Activated CD4-positive, alpha-beta T cell treated with anti-CD3 and anti-CD28 coated beads, Interleukin-2, amount 10 ng/mL, durations not matched to agents 24 days and 14 days (primary cell): ENCODE data around the gene ALK. TPM values are rescaled to one million over a fixed set of nuclear protein-coding genes. Genes with fewer than 3 reads are reported as not detected.

Experiments used
- DNase-seq: peaks from one replicate; pipeline ENCODE4 v3.0.0; 2022
- H3K27ac Mint-ChIP-seq: one replicate; pipeline ENCODE4 v1.8.0; 2022; ENCODE audit warnings: mild to moderate bottlenecking, mixed read lengths
- H3K27me3 Mint-ChIP-seq: one replicate; pipeline ENCODE4 v1.8.0; 2022; ENCODE audit warnings: mixed read lengths
- H3K36me3 Mint-ChIP-seq: one replicate; pipeline ENCODE4 v1.8.0; 2022; ENCODE audit warnings: low read depth, mild to moderate bottlenecking, mixed read lengths
- H3K4me1 Mint-ChIP-seq: one replicate; pipeline ENCODE4 v1.8.0; 2021; ENCODE audit warnings: mixed read lengths
- H3K4me3 Mint-ChIP-seq: one replicate; pipeline ENCODE4 v1.8.0; 2022; ENCODE audit warnings: mild to moderate bottlenecking, moderate library complexity, mixed read lengths
- H3K9me3 Mint-ChIP-seq: one replicate; pipeline ENCODE4 v1.8.0; 2021; ENCODE audit warnings: mixed read lengths
- intact Hi-C: fragments of 100-400 bp; cut with micrococcal nuclease; formaldehyde crosslinking; loops from one replicate; pipeline ENCODE4 v1.15.1; 2023
- total RNA-seq: library from RNA; stranded (reverse); gene quantifications from 2 replicates; pipeline ENCODE4 v1.2.3, GENCODE V29; 2022

The ALK gene
- total RNA-seq, 1 donor from 2014 or later: not detected

DNA sequence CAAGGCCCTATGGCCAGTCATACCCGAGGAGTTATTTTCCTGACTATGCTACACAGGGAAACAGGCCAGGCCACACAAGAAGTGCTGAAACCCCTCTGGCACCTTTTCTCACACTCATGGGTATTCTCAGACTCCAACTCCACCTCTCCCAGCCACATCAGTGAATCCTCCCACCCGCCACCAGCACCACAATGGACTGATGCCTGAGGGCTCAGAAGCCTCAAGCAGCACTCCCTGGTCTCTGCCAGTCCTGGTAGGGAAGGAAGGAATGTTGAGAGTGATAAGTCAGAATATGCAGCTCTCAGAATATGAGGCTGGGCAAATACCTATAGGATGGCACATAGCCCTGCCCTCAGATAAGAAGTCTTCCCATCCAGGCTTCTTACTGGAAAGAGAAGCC, 391.1 kb downstream of the ALK start:
- Mint-ChIP-seq H3K27ac (no peak overlapping the region), H3K4me1 (peaks cover 6% of the 10 kb centered on the region), H3K4me3 (no peak overlapping the region), H3K9me3 (no peaks in the 10 kb centered on the region), H3K36me3 (no peaks in the 10 kb centered on the region), H3K27me3 (peaks cover 11% of the 10 kb centered on the region)
- no peak for DNase-seq
- intact Hi-C loops: no loop called here

DNA sequence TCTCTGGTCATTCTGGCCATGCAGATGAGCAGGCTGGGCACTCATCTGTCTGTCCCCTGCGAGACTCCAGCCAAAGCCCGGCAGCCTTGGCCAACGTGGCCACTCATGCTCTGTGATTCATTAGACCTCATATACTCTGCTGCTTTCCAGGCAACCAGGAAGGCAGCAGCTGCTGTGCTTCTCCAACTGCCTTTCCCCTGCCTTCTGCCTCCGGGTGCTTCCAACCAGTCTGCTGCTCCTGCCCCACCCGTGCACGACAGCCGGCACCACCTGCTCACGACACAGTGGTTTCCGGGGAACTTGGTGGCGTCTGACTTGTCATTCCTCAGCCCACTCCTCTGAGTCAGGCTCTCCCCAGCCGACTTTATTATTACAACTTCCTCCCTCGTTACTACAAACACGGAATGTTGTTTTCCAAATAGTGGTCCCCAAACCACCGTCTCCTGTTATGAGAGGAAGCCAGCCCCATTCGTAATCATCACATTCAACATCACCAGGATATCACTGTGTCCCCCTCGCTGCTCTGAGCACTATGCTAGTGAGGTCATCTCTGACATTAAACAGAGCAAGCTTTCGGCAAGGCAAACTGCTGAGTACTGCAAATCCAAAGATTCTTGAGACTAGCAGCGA, 392.4 kb downstream of the ALK start:
- Mint-ChIP-seq H3K36me3 (no peaks in the 10 kb centered on the region), H3K9me3 (no peaks in the 10 kb centered on the region), H3K27ac (peak overlapping the region; percentile 42), H3K27me3 (peaks cover 11% of the 10 kb centered on the region), H3K4me1 (peaks cover 6% of the 10 kb centered on the region), H3K4me3 (peak overlapping the region; percentile 4)
- no peak for DNase-seq
- intact Hi-C loops: no loop called here

DNA sequence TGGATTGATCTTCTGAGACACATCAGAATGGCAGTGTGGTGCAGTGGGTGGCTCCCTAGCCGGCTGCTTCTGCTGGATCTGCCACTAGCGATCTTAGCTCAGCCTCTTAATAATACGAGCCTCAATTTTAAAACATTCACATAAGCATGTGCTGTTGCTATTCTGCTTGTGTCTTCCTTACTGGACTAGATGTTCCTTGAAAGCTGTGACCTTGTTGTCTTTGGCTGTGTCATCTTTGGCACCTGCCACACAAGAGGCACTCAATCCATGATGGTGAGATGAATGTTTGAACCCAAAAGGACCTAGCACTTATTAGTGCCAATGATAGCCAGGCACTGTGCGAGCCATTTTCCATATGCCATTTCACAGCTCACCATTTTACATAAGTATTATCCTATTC, 393.0 kb downstream of the ALK start:
- Mint-ChIP-seq H3K9me3 (no peaks in the 10 kb centered on the region), H3K27me3 (peaks cover 7% of the 10 kb centered on the region)
- DNase-seq: no peak

DNA sequence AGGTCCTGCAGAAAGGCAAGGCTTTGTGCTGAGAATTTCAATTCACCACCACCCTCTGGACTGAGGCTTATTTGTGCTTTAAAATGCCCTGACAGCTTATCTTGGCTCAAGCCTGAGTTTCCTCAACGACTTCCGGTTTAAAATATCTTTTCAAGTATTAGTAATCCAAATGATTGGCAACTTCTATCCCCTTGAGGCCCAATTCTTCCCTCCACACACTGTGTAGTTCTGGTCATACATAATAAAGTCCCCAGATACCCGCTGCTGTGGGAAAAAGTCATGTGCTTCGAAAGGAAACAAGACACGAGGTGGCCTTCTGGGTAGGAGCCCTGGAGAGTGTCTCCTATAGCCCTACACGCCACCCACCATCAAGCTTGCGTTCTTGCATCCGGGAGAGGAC, 393.4 kb downstream of the ALK start:
- intact Hi-C loops: no loop called here
- Mint-ChIP-seq H3K9me3 (no peaks in the 10 kb centered on the region), H3K36me3 (no peaks in the 10 kb centered on the region), H3K27me3 (peaks cover 5% of the 10 kb centered on the region), H3K27ac (no peak overlapping the region), H3K4me3 (no peak overlapping the region), H3K4me1 (peaks cover 6% of the 10 kb centered on the region)
- no peak for DNase-seq

More for the DNA sequence above, 393.0 kb downstream of the ALK start:
- no peak overlapping the region for H3K27ac Mint-ChIP-seq
- H3K4me1 Mint-ChIP-seq: peaks cover 6% of the 10 kb centered on the region
- H3K36me3 Mint-ChIP-seq: no peaks in the 10 kb centered on the region
- H3K4me3 Mint-ChIP-seq: no peak overlapping the region
- intact Hi-C loops: no loop called here

DNA sequence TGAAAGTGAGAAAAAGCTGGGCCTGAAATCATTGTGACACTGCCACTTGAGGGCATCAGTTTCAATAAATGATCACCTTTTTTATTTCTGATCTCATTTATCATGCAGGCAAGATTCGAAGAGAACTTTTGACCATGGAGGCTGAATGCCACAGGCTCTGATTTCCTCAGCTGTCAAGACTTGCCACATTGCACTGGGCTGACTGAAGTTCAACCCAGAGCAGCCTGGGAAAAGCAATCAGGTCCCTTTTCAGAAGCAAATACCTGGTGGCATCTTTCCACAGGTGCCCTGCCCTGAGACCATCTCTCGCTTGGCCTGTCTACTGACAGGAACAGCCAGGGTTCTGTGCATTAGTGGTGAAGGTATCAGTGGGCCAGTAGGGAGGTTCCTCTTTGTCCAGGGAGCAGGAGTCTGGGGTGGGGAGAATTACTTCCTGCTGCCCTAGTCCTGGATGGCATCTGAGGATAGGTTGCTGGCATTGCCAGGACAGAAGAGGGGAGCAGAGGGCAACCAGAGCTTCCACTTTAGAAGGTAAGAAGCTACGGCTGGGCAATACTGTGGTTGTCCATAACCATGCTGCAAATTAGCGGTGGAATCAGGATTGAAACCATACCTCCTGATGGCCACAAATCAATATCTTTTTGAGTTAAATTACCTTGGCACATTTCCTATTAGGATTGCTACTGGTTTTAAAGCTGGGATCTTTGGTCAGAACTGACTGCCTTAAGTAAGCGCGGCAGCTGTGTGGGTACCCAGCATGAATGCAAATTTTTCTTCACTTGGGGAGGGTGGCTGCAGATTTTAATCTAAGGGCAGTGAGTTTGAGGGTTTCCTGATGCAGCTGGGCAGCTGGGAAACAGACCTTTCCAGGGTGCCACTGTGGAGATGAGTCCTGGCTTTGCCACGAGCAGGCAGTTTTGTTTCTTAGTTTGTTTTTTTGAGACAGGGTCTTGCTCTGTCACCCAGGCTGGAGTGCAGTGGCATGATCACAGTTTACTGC, 394.5 kb downstream of the ALK start:
- H3K27ac Mint-ChIP-seq: no peak overlapping the region
- H3K27me3 Mint-ChIP-seq: peaks cover 5% of the 10 kb centered on the region
- intact Hi-C loops: no loop called here
- no peaks in the 10 kb centered on the region for H3K36me3 Mint-ChIP-seq
- H3K4me1 Mint-ChIP-seq: peaks cover 6% of the 10 kb centered on the region
- DNase-seq: no peak
- no peaks in the 10 kb centered on the region for H3K9me3 Mint-ChIP-seq
- H3K4me3 Mint-ChIP-seq: no peak overlapping the region

DNA sequence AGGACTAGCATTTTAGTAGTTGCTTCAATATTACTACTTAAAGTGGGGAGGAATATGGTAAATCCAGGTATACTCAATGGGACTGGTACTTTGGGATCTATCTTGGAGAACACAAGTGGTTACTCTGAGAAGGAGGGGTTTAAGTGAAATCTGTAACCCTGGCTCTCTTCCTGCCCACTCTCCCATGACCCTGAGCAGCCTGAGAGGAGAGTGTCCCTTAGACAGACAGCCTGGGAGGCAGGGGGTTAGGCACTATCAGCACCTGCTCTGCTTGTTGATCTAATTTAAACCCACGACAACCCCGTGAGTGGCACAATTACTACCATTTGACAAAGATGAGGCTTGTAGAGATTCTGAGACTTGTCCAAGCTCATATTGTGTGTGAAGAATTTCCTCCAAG, 395.5 kb downstream of the ALK start:
- no peak for DNase-seq
- Mint-ChIP-seq H3K27me3 (peaks cover 5% of the 10 kb centered on the region), H3K27ac (no peak overlapping the region), H3K9me3 (no peaks in the 10 kb centered on the region), H3K4me1 (peaks cover 6% of the 10 kb centered on the region), H3K36me3 (no peaks in the 10 kb centered on the region), H3K4me3 (no peak overlapping the region)
- intact Hi-C loops: no loop called here

DNA sequence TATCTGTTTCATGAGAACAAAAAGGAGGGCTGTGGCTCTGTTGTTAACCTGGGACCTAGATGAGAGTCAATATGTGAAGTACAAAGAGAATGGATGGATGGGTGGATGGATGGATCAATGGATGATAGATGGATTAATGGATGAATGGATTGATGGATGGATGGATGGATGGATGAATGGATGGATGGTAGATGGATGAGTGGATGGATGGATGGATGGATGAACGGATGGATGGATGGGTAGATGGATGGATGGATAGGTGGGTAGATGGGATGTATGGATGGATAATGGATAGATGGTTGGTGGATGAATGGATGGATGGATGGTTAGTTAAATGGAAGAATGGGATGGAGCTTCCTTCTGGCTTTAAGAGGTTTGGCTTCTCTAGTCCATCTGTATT, 396.7 kb downstream of the ALK start:
- peaks cover 5% of the 10 kb centered on the region for H3K27me3 Mint-ChIP-seq
- DNase-seq: no peak
- intact Hi-C loops: no loop called here

DNA sequence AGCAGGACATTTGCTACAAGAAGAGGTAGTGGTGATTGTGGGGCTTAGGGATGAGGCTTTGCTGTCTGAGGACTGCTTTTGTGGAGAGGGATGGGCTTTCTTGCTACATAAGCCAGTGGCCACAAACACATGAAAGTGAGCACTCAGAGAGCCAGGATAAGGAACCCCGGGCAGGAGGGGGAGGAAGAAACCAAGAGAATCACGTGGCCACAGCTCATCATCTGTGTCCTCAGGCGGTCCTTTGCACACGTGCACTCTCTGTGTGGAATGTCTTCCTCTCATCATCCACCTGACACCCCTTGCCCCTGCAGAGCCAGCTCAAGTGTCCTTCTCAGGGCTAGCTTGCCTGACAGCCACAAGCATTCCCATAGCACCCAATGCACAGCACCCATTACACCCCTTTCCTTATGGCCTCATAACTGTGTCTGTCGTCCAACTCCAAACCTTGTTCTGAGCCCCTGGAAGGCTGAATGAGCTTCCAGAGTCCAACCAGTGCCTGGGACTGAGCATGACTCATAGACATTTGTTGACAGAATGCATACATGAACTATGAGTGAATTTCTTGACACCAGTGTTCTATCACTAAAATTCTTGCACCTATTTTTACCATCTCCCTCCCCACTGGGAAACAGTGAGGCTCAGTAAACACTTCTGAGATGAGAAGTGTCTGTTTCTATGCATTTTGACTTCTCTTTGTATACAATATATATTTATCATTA, 398.3 kb downstream of the ALK start:
- no peaks in the 10 kb centered on the region for H3K27me3 Mint-ChIP-seq
- H3K36me3 Mint-ChIP-seq: no peaks in the 10 kb centered on the region
- H3K4me1 Mint-ChIP-seq: no peaks in the 10 kb centered on the region
- H3K27ac Mint-ChIP-seq: no peak overlapping the region
- H3K4me3 Mint-ChIP-seq: no peak overlapping the region
- intact Hi-C loops: no loop called here
- no peak for DNase-seq
- no peaks in the 10 kb centered on the region for H3K9me3 Mint-ChIP-seq

More for the DNA sequence above, 396.7 kb downstream of the ALK start:
- Mint-ChIP-seq H3K36me3 (no peaks in the 10 kb centered on the region), H3K9me3 (no peaks in the 10 kb centered on the region), H3K4me1 (peaks cover 6% of the 10 kb centered on the region), H3K4me3 (no peak overlapping the region), H3K27ac (no peak overlapping the region)

DNA sequence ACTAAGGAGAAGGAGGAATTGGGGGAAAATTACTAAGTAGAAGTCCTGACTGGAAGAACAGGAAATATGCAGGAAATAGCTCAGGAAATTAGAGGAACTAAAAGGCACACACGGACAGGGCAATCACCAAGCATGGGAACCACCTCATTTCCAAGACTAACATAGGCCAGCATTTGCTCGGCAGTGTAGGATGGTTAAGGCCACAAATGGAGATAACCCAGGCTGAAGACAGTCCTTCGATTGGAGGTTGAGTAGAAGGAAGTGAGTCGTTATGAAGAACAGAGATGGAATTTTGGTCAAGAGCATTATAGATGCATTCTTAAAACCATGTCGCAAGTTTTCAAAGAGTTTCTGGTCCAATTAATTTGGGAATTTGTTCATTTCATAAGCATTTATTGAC, 401.4 kb downstream of the ALK start:
- no peak overlapping the region for H3K27ac Mint-ChIP-seq
- no peak for DNase-seq
- no peaks in the 10 kb centered on the region for H3K36me3 Mint-ChIP-seq
- H3K9me3 Mint-ChIP-seq: no peaks in the 10 kb centered on the region
- H3K27me3 Mint-ChIP-seq: peaks cover 1% of the 10 kb centered on the region
- no peaks in the 10 kb centered on the region for H3K4me1 Mint-ChIP-seq
- no peak overlapping the region for H3K4me3 Mint-ChIP-seq
- intact Hi-C loops: no loop called here

DNA sequence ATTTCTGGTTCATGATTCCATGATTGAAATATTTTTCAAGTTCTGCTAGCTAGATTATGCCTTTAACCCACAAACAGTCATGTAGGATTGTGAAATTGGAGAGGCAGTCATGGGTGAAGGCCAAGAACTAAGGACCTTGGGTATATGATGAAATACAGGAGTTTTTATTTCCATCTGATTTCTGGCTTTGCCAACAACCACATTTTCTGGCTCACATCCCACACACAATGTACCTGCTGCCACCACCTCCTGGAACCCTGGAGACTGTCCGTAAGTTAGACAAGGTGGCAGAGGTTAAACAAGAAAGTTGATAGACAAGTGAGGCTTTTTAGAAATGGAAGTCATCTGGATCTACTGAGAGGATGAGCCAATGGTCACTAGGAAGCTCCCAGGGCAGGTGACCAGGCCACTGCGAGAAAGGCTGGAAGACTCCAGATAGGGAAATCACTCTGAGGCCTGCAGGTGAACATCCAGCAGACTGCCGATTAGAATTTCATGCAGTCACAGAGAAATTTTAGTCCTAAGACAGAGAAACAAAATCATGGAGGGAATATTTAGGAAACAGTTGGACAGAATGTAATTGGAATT, 402.0 kb downstream of the ALK start:
- Mint-ChIP-seq H3K27me3 (peaks cover 1% of the 10 kb centered on the region), H3K36me3 (no peaks in the 10 kb centered on the region), H3K9me3 (no peaks in the 10 kb centered on the region), H3K4me1 (no peaks in the 10 kb centered on the region), H3K27ac (no peak overlapping the region), H3K4me3 (no peak overlapping the region)
- no peak for DNase-seq
- intact Hi-C loops: no loop called here

DNA sequence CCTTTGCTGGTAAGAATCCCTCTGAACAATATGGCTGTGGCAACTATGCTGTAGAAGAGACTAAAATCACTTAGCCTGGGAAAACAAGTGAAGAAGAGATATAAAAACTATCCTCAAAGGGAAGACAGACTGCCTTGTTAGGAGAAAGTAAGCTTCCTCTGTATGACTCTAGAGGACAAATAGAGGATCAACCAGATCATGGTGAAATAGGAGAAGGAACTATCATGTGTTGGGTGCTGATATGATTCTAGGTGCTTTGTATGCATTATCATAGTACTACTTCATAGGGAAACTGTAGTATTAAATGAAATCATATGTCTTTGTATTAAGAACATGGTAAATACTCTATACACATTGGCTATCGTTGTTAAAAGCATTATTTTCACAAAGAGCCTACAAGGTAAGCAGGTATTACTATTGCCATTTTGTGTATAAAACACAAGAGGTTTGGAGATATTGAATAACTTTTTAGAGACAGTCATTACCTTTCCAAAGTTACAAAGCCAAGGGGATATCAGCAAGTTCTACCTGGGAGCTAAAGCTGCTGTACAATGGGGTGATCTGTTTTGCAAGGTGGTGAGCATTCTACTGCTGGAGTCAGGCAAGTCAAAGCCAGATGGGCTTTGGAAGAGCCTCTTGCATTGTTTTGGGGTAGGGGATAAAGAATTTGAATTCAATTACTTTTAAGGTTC, 402.6 kb downstream of the ALK start:
- no peaks in the 10 kb centered on the region for H3K36me3 Mint-ChIP-seq
- no peaks in the 10 kb centered on the region for H3K4me1 Mint-ChIP-seq
- no peak overlapping the region for H3K4me3 Mint-ChIP-seq
- no peak overlapping the region for H3K27ac Mint-ChIP-seq
- intact Hi-C loops: no loop called here
- H3K9me3 Mint-ChIP-seq: no peaks in the 10 kb centered on the region
- H3K27me3 Mint-ChIP-seq: peaks cover 1% of the 10 kb centered on the region
- DNase-seq: no peak

DNA sequence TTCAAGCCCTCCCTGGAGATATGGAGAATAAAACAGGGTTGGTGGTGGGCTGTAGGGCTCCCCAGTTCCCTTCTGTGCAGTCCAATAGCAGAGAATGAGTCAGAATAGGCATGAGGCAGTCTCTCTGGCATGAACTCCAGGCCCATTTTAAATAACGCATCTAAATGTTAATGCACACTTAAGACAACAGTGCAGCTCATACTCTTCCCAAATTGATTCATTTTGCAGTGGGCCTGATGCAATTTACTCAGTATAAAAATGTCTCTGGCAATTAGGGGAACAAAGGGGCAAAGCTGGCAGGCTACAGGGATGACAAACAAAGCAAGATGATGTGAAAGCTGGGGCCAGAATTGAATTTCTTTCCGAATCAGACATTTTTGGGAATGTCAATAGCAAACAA, 403.4 kb downstream of the ALK start:
- H3K9me3 Mint-ChIP-seq: no peaks in the 10 kb centered on the region
- no peak for DNase-seq
- no peak overlapping the region for H3K27ac Mint-ChIP-seq
- intact Hi-C loops: no loop called here
- H3K36me3 Mint-ChIP-seq: no peaks in the 10 kb centered on the region
- H3K4me1 Mint-ChIP-seq: no peaks in the 10 kb centered on the region
- no peak overlapping the region for H3K4me3 Mint-ChIP-seq
- H3K27me3 Mint-ChIP-seq: peaks cover 1% of the 10 kb centered on the region

DNA sequence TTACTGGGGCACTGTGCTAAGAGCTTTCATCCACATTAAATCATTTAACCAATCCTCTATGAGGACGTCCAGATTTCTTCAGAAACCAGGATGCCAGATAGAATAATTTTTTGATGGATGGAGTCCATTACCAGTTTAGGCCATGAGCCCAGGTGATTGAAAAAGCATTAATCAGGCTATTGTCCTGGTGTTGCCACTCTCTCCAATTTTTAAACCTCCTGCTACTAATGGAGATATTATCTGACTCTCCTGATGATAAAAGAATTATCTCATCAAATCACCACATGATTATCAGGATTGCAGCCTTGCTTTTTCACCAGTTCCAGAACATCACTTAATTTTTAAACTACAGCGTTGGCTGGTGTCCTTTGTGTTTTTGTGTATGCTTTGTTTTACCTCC, 404.0 kb downstream of the ALK start:
- H3K27me3 Mint-ChIP-seq: peaks cover 1% of the 10 kb centered on the region
- H3K27ac Mint-ChIP-seq: no peak overlapping the region
- no peak for DNase-seq
- intact Hi-C loops: no loop called here
- no peaks in the 10 kb centered on the region for H3K9me3 Mint-ChIP-seq
- no peaks in the 10 kb centered on the region for H3K36me3 Mint-ChIP-seq
- no peak overlapping the region for H3K4me3 Mint-ChIP-seq
- H3K4me1 Mint-ChIP-seq: no peaks in the 10 kb centered on the region
